GM12891 (cell line): ENCODE results near the gene KRT15.

Source experiments
- POLR2A ChIP-seq: IDR thresholded peaks from 2 replicates; pipeline ENCODE4 v1.6.1; 2011; ENCODE audit warnings: low read depth, low read length, control low read depth
- POLR2AphosphoS5 ChIP-seq: IDR thresholded peaks from 2 replicates; pipeline ENCODE4 v1.6.1; 2011; ENCODE audit warnings: low read depth, low read length, control low read depth

DNA sequence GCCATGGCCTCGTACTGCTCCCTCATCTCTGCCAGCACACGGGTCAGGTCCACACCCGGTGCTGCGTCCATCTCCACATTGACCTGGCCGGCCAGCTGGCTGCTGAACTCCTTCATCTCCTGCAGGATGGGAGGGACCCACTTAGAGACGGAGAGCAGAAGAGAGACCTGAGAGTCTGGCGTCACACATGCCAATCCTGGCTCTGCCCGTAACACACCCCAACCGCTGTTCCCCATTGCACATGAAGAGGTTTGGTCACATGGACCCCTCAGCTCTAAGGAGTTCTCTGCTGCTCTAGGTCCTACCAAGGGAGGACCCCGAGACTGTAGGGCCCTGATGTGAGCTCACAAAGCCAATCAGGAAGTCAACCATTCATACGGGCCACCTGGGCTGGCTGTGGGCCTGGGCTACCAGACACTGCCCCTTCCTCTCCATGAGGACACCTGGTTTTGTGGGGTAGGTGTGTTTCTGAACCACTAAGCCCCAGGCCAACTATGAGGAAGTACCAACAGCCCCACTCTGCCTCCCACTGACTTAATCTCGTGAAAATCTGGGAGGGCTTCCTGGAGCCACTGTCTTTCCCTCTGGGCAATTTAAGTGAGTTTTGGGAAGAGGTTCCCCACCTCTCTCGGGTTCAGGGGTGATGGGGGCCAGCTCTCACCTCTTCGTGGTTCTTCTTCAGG is 2.4 kb downstream of the KRT15 start:
- no peak for TF ChIP-seq POLR2A
- TF ChIP-seq POLR2AphosphoS5: no peak
